ENCODE measurements around the gene SPAG5. TPM values are rescaled to one million over a fixed set of nuclear protein-coding genes. Genes with fewer than 3 reads are reported as not detected.

The SPAG5 gene
- total RNA-seq, 1 donor from 2014 or later = 81.9 TPM

GRCh38 chr17:28545141-28545503 lies 53.7 kb downstream of the SPAG5 start:
- Mint-ChIP-seq H3K27me3 (ENCODE audit: insufficient read depth) (no peaks in the 10 kb centered on the region), H3K4me3 (no peak overlapping the region), H3K36me3 (ENCODE audit: low read depth) (peaks cover 5% of the 10 kb centered on the region), H3K4me1 (ENCODE audit: low read depth) (peaks cover 28% of the 10 kb centered on the region), H3K9me3 (no peaks in the 10 kb centered on the region), H3K27ac (no peak overlapping the region)
- intact Hi-C loops (cut with micrococcal nuclease) = loop anchor here (5.0 kb wide), 2 partner anchors 67 to 173 kb away; partner anchors contain the start of genes RSKR, SARM1 and VTN
- DNase-seq (ENCODE audit: low spot score) = no peak

DNA sequence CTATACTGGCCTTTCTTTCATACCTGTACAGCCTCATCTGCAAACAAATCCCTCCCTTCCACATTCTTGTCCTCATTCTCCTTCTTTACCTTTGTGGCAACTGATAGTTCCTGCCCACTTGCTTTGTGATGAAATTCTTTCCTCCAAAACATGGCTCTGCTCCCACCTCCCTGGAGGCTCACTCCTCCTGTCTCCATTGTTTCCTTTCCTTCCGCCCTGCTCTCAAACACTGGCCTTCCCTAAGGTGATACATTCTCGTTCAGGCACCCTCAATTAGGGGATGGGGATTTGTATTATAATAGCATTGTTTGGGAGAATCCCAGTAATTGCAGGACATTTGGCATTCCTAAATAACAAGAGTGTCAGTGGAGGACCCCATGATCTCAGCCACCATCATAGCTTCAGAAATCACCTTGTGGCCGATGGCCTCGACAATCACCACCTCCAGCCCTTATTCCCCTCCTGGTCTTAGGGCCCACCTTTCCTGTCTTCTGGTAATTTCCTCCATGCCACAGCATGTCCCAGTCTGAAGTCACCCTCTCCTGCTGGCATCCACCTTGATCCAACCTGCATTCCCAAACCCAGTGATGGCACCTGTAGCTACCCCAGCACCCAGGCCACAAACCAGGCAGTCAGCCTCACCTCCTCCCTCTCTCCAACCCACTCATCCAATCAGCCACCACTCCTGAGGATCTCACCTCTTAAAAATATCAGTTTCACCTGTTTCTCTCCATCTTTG lies 54.3 kb downstream of the SPAG5 start:
- no peak for DNase-seq (ENCODE audit: low spot score)
- H3K4me1 Mint-ChIP-seq (ENCODE audit: low read depth) = peaks cover 22% of the 10 kb centered on the region
- intact Hi-C loops (cut with micrococcal nuclease) = loop anchor here (5.0 kb wide), 2 partner anchors 68 to 172 kb away; partner anchors contain the start of genes RSKR, SARM1 and VTN
- H3K36me3 Mint-ChIP-seq (ENCODE audit: low read depth) = peaks cover 5% of the 10 kb centered on the region
- no peaks in the 10 kb centered on the region for H3K9me3 Mint-ChIP-seq
- no peaks in the 10 kb centered on the region for H3K27me3 Mint-ChIP-seq (ENCODE audit: insufficient read depth)
- no peak overlapping the region for H3K27ac Mint-ChIP-seq
- H3K4me3 Mint-ChIP-seq = no peak overlapping the region

- intact Hi-C loops (cut with micrococcal nuclease) = no loop called here
- H3K9me3 Mint-ChIP-seq = no peaks in the 10 kb centered on the region
- no peak overlapping the region for H3K4me3 Mint-ChIP-seq
- H3K27ac Mint-ChIP-seq = no peak overlapping the region
- DNase-seq (ENCODE audit: low spot score) = no peak
- H3K36me3 Mint-ChIP-seq (ENCODE audit: low read depth) = no peaks in the 10 kb centered on the region
- no peaks in the 10 kb centered on the region for H3K27me3 Mint-ChIP-seq (ENCODE audit: insufficient read depth)
- no peaks in the 10 kb centered on the region for H3K4me1 Mint-ChIP-seq (ENCODE audit: low read depth)
These were observed 57.4 kb downstream of the SPAG5 start for GRCh38 chr17:28541439-28541838.

DNA sequence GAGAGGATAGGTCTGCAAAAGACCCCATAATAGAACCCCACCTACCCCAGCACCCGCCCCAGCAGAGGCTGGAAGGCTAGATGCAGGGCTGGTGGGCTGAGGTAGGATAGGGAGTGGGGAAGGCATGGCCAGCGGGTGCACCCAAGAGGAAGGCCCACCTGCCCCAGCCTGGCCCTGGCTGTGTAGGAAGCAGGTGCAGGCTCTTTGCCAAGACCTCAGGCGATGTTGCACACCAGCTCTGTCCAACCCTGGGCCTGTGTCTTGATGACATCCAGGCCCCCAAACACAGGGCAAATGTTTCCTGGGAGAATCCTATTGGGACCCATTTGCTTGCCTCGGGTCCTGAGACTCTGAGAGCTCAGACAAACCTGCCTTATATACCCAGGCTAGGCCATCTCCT lies 58.6 kb downstream of the SPAG5 start:
- Mint-ChIP-seq H3K4me1 (ENCODE audit: low read depth) (no peaks in the 10 kb centered on the region), H3K27ac (no peak overlapping the region), H3K9me3 (no peaks in the 10 kb centered on the region), H3K27me3 (ENCODE audit: insufficient read depth) (no peaks in the 10 kb centered on the region), H3K36me3 (ENCODE audit: low read depth) (no peaks in the 10 kb centered on the region), H3K4me3 (no peak overlapping the region)
- DNase-seq (ENCODE audit: low spot score) = no peak
- intact Hi-C loops (cut with micrococcal nuclease) = loop anchor here (1.0 kb wide), 1 partner anchor 46 kb away; no protein-coding TSS in a partner anchor

DNA sequence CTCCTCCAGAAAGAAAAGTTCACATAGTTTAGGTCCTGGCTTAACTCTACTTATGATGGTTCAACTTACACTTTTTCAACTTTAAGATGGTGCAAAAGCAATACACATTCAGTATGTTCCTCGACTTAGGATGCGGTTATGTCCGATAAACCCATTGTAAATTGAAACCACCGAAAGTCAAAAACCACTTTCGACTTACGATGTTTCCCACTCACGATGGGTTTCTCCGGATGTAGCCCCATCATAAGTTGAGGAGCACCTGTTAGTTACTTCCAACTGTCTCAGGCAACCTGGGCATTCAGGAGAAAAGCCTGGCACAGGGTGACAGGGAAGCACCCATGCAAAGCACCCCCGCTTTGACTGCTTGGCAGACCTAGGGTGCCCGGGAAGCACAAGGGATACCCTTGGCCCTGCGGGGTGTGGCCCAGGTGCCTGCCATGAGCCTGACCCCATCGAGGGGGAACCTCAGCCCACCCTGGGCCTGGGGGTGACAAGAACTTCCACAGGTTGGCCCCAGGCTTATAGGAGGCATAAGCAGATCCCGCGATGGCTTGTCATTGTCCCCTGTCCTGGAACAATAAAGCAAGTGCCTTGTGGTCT lies 60.4 kb downstream of the SPAG5 start:
- no peak overlapping the region for H3K4me3 Mint-ChIP-seq

DNA sequence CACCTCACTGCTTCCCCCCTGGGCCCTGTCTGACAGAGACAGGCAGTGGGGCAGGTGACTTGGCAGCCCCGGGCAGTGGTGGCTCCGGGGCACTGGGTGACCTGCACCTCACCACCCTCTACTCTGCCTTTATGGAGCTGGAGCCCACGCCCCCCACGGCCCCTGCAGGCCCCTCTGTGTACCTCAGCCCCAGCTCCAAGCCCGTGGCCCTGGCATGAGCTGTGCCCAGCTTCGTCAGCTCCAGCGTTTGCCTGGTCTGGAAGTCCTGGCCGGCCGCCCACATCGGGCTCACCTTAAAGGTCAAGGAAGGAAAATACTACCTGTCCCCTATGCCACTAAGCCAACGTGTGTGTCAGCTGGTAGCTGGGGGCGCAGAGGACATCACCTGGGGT lies 61.6 kb downstream of the SPAG5 start:
- no peaks in the 10 kb centered on the region for H3K27me3 Mint-ChIP-seq (ENCODE audit: insufficient read depth)
- no peak for DNase-seq (ENCODE audit: low spot score)
- no peak overlapping the region for H3K4me3 Mint-ChIP-seq
- no peaks in the 10 kb centered on the region for H3K4me1 Mint-ChIP-seq (ENCODE audit: low read depth)
- no peaks in the 10 kb centered on the region for H3K9me3 Mint-ChIP-seq
- no peak overlapping the region for H3K27ac Mint-ChIP-seq
- no peaks in the 10 kb centered on the region for H3K36me3 Mint-ChIP-seq (ENCODE audit: low read depth)
- intact Hi-C loops (cut with micrococcal nuclease) = no loop called here

More for the DNA sequence above, 60.4 kb downstream of the SPAG5 start:
- Mint-ChIP-seq H3K27ac (no peak overlapping the region), H3K4me1 (ENCODE audit: low read depth) (no peaks in the 10 kb centered on the region), H3K27me3 (ENCODE audit: insufficient read depth) (no peaks in the 10 kb centered on the region), H3K9me3 (no peaks in the 10 kb centered on the region), H3K36me3 (ENCODE audit: low read depth) (no peaks in the 10 kb centered on the region)
- DNase-seq (ENCODE audit: low spot score) = no peak
- intact Hi-C loops (cut with micrococcal nuclease) = no loop called here

DNA sequence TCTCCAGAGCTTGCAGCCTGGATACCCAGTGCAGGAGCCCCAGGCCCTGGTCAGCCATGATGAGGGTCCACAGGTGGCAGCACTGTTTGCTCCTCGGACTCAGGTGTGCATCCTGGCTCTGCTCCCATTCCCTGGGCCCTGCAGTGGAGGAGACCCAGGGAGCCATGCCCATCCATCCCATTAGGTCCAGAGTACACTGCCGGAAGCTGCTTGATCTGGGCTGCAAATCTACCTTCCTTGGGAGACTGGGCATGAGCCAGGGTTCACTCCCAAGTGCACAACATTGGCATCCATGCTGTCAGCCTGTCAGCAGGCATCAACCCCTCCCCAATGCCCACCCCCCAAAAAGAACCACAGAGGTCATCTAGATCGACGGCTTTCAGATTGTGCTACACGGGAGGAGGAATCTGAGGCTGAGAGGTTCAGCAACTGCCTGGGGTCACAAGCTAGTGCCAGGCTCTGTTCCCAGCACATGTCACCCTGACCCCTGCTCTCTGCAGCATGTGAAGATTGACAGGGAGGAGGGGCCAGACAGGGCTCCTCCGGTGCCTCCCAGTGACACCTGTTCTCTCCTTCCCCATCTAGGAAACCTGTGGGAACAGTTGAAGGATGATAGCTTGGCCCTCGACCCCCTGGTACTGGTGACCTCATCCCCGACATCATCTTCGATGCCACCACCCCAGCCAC lies 62.1 kb downstream of the SPAG5 start:
- no peak overlapping the region for H3K27ac Mint-ChIP-seq
- H3K4me1 Mint-ChIP-seq (ENCODE audit: low read depth) = no peaks in the 10 kb centered on the region
- H3K9me3 Mint-ChIP-seq = no peaks in the 10 kb centered on the region
- H3K4me3 Mint-ChIP-seq = no peak overlapping the region
- intact Hi-C loops (cut with micrococcal nuclease) = no loop called here
- no peaks in the 10 kb centered on the region for H3K27me3 Mint-ChIP-seq (ENCODE audit: insufficient read depth)
- no peak for DNase-seq (ENCODE audit: low spot score)
- no peaks in the 10 kb centered on the region for H3K36me3 Mint-ChIP-seq (ENCODE audit: low read depth)

- no peak overlapping the region for H3K4me3 Mint-ChIP-seq
- no peaks in the 10 kb centered on the region for H3K9me3 Mint-ChIP-seq
- no peaks in the 10 kb centered on the region for H3K4me1 Mint-ChIP-seq (ENCODE audit: low read depth)
- no peaks in the 10 kb centered on the region for H3K27me3 Mint-ChIP-seq (ENCODE audit: insufficient read depth)
- H3K27ac Mint-ChIP-seq = no peak overlapping the region
- H3K36me3 Mint-ChIP-seq (ENCODE audit: low read depth) = no peaks in the 10 kb centered on the region
- intact Hi-C loops (cut with micrococcal nuclease) = no loop called here
- no peak for DNase-seq (ENCODE audit: low spot score)
These were observed 64.0 kb downstream of the SPAG5 start for GRCh38 chr17:28534740-28535375.

GRCh38 chr17:28533091-28533807 lies 65.6 kb downstream of the SPAG5 start:
- Mint-ChIP-seq H3K27me3 (ENCODE audit: insufficient read depth) (no peaks in the 10 kb centered on the region), H3K4me1 (ENCODE audit: low read depth) (no peaks in the 10 kb centered on the region), H3K9me3 (no peaks in the 10 kb centered on the region), H3K36me3 (ENCODE audit: low read depth) (no peaks in the 10 kb centered on the region), H3K4me3 (no peak overlapping the region), H3K27ac (no peak overlapping the region)
- intact Hi-C loops (cut with micrococcal nuclease) = no loop called here
- no peak for DNase-seq (ENCODE audit: low spot score)

- Mint-ChIP-seq H3K36me3 (ENCODE audit: low read depth) (no peaks in the 10 kb centered on the region), H3K27me3 (ENCODE audit: insufficient read depth) (no peaks in the 10 kb centered on the region), H3K4me3 (no peak overlapping the region), H3K4me1 (ENCODE audit: low read depth) (no peaks in the 10 kb centered on the region), H3K27ac (no peak overlapping the region), H3K9me3 (no peaks in the 10 kb centered on the region)
- intact Hi-C loops (cut with micrococcal nuclease) = no loop called here
- DNase-seq (ENCODE audit: low spot score) = no peak
These were observed 66.5 kb downstream of the SPAG5 start for GRCh38 chr17:28532050-28532960.

DNA sequence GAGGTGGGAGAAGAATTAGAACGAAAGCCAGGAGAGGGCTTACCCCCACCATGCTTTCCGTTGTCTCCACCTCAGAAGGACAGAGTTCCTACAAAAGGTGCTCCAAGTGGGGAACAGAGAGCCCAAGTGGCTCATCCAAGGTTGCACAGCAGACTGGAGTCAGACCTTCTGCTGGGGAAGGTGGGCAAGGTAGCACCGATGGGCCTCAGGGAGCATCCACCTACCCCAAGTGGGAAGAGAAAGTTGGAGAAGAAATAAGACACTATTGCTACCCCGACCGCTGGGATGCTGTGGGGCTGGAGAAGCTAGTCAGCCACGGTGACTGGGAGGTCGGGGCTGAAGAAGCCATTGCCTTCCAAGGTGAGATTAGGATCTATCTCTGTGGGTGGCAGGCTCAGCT lies 67.9 kb downstream of the SPAG5 start:
- H3K27me3 Mint-ChIP-seq (ENCODE audit: insufficient read depth) = no peaks in the 10 kb centered on the region

GRCh38 chr17:28530250-28530649 lies 68.6 kb downstream of the SPAG5 start:
- no peaks in the 10 kb centered on the region for H3K36me3 Mint-ChIP-seq (ENCODE audit: low read depth)
- intact Hi-C loops (cut with micrococcal nuclease) = no loop called here

More for the DNA sequence above, 67.9 kb downstream of the SPAG5 start:
- no peaks in the 10 kb centered on the region for H3K36me3 Mint-ChIP-seq (ENCODE audit: low read depth)
- no peak for DNase-seq (ENCODE audit: low spot score)
- no peaks in the 10 kb centered on the region for H3K9me3 Mint-ChIP-seq
- no peak overlapping the region for H3K4me3 Mint-ChIP-seq
- no peak overlapping the region for H3K27ac Mint-ChIP-seq
- intact Hi-C loops (cut with micrococcal nuclease) = no loop called here
- H3K4me1 Mint-ChIP-seq (ENCODE audit: low read depth) = no peaks in the 10 kb centered on the region

More at GRCh38 chr17:28530250-28530649, 68.6 kb downstream of the SPAG5 start:
- no peaks in the 10 kb centered on the region for H3K4me1 Mint-ChIP-seq (ENCODE audit: low read depth)
- H3K4me3 Mint-ChIP-seq = no peak overlapping the region
- no peaks in the 10 kb centered on the region for H3K9me3 Mint-ChIP-seq
- H3K27me3 Mint-ChIP-seq (ENCODE audit: insufficient read depth) = no peaks in the 10 kb centered on the region
- H3K27ac Mint-ChIP-seq = no peak overlapping the region
- no peak for DNase-seq (ENCODE audit: low spot score)

Data from activated T-helper 1 cell treated with anti-CD3 and anti-CD28 coated beads, Interleukin-12 subunit alpha, Interleukin-12 subunit beta, Interleukin-2, Interleukin-4 antibody, amounts not matched to agents 30 ng/mL and 10 ng/mL and 1 ng/mL, durations not matched to agents 14 hours and 24 hours and 36 hours (primary cell).